Left ventricle myocardium inferior (tissue), 1 donor: ENCODE data around the gene BACH2. TPM values are rescaled to one million over a fixed set of nuclear protein-coding genes. Genes with fewer than 3 reads are reported as not detected.

Experiments
- DNase-seq: peaks from one replicate; pipeline ENCODE4 v3.0.0-alpha.2; 2020
- H3K27ac ChIP-seq: fragments of 200-600 bp; replicated peaks from 2 replicates; pipeline ENCODE4 v1.8.0; 2021
- H3K27me3 ChIP-seq: fragments of 200-600 bp; 2 replicates; pipeline ENCODE4 v1.8.0; 2021; ENCODE audit warnings: low read depth
- H3K36me3 ChIP-seq: fragments of 200-600 bp; 2 replicates; pipeline ENCODE4 v1.8.0; 2021
- H3K4me1 ChIP-seq: fragments of 200-600 bp; 2 replicates; pipeline ENCODE4 v1.8.0; 2021
- H3K4me3 ChIP-seq: fragments of 200-600 bp; 2 replicates; pipeline ENCODE4 v1.8.0; 2021; ENCODE audit warnings: mild to moderate bottlenecking, moderate library complexity
- H3K9me3 ChIP-seq: fragments of 200-600 bp; replicated peaks from 2 replicates; pipeline ENCODE4 v1.8.0; 2021
- intact Hi-C: fragments of 100-400 bp; cut with micrococcal nuclease; formaldehyde crosslinking; loops from one replicate; pipeline ENCODE4 v1.11.0; 2022
- total RNA-seq: library from RNA; stranded (reverse); fragmentation: NEBNext Ultra II Directional; extraction: Animal tissue kit (Norgen Biotek cat#: 25700); gene quantifications from one replicate; pipeline ENCODE4 v1.2.1, GENCODE V29; 2021
- TF ChIP-seq, protein P1 (sequence below): fragments of 200-600 bp; IDR thresholded peaks from 2 replicates; pipeline ENCODE4 v1.8.0; 2021; ENCODE audit warnings: antibody characterized with exemption, mild to moderate bottlenecking, borderline replicate concordance
- donor health status: DM: no; HTN: yes; CAD: no; lungs with severe emphysema.

The BACH2 gene
- total RNA-seq, 1 donor from 2014 or later, result 1.5 TPM

GRCh38 chr6:90186637-90187371 lies 109.8 kb downstream of the BACH2 start:
- H3K27me3 ChIP-seq, result no peaks in the 10 kb centered on the region
- H3K36me3 ChIP-seq, result no peaks in the 10 kb centered on the region
- peaks cover 54% of the 10 kb centered on the region for H3K4me1 ChIP-seq
- no peak for DNase-seq
- no peak overlapping the region for H3K27ac ChIP-seq
- intact Hi-C loops, result no loop called here
- H3K9me3 ChIP-seq, result no peaks in the 10 kb centered on the region
- H3K4me3 ChIP-seq, result no peak overlapping the region
- TF ChIP-seq, protein P1, sequence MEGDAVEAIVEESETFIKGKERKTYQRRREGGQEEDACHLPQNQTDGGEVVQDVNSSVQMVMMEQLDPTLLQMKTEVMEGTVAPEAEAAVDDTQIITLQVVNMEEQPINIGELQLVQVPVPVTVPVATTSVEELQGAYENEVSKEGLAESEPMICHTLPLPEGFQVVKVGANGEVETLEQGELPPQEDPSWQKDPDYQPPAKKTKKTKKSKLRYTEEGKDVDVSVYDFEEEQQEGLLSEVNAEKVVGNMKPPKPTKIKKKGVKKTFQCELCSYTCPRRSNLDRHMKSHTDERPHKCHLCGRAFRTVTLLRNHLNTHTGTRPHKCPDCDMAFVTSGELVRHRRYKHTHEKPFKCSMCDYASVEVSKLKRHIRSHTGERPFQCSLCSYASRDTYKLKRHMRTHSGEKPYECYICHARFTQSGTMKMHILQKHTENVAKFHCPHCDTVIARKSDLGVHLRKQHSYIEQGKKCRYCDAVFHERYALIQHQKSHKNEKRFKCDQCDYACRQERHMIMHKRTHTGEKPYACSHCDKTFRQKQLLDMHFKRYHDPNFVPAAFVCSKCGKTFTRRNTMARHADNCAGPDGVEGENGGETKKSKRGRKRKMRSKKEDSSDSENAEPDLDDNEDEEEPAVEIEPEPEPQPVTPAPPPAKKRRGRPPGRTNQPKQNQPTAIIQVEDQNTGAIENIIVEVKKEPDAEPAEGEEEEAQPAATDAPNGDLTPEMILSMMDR, result no peak

DNA sequence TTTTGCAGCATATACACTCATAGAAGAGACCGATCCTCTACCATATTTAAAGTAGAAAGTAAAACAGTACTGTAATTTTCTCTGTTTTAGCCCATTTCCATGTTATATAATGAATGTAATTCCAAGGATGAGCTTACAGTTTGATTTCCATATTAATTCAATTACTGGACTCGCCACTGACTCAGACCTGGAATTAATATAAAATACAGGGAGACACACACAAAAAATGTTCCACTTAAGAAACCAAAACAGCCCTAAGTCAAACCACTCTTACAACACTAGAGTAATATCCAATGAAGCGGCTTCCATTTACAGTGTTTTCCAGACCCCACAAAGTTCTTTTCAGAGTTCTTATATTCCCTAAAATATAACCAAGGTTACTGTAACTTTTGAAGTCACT lies 110.6 kb downstream of the BACH2 start:
- intact Hi-C loops, result no loop called here
- DNase-seq, result no peak
- no peaks in the 10 kb centered on the region for H3K27me3 ChIP-seq
- H3K4me3 ChIP-seq, result no peak overlapping the region
- H3K4me1 ChIP-seq, result peaks cover 54% of the 10 kb centered on the region
- no peaks in the 10 kb centered on the region for H3K36me3 ChIP-seq
- H3K9me3 ChIP-seq, result no peaks in the 10 kb centered on the region
- H3K27ac ChIP-seq, result no peak overlapping the region
- TF ChIP-seq, protein P1, result no peak

- intact Hi-C loops, result no loop called here
- TF ChIP-seq, protein P1, result no peak
- H3K27ac ChIP-seq, result peak overlapping the region; percentile 62
- H3K9me3 ChIP-seq, result no peaks in the 10 kb centered on the region
- H3K4me3 ChIP-seq, result peak overlapping the region; percentile 15
- H3K36me3 ChIP-seq, result no peaks in the 10 kb centered on the region
- peaks cover 54% of the 10 kb centered on the region for H3K4me1 ChIP-seq
- DNase-seq, result no peak
- no peaks in the 10 kb centered on the region for H3K27me3 ChIP-seq
Measured at GRCh38 chr6:90184334-90185298, 112.0 kb downstream of the BACH2 start.

DNA sequence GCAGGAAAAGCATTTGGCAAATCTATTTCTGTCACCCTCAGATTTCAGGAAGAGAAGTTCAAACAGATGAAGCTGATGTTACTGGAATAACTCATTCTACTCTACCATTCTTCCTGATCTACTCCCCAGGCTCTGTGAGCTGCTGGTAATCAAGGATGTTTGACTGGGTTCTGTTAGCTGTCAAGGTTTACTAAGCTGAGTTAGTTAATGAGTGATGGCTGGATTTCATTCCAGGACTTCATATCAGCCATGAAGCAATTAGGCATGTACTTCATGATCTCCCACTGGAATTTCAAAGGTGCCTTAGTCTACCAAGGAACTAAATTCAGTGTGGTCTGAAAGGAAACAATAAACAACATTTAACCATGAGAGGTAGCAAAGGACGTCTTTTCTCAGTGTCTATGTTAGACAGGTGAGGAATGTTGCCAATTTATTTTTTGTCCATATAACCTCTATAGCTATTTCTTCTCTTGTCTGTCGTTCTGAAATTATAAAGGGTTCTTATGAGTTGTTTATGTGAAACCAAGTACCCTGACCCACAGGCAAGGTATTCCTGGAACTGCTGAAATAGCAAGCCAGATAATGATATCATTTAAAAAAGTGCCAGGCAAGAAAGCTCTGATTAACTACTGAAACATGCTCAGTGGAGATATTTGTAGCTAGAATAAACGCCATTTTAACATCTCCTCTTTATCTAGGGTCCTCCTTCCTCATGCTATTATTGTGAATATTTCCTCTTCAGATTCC lies 112.9 kb downstream of the BACH2 start:
- H3K4me3 ChIP-seq, result no peak overlapping the region
- peak overlapping the region; percentile 62 for H3K27ac ChIP-seq
- H3K4me1 ChIP-seq, result peaks cover 55% of the 10 kb centered on the region
- TF ChIP-seq, protein P1, result no peak
- DNase-seq, result no peak
- no peaks in the 10 kb centered on the region for H3K27me3 ChIP-seq
- no peaks in the 10 kb centered on the region for H3K36me3 ChIP-seq
- intact Hi-C loops, result no loop called here
- H3K9me3 ChIP-seq, result no peaks in the 10 kb centered on the region

DNA sequence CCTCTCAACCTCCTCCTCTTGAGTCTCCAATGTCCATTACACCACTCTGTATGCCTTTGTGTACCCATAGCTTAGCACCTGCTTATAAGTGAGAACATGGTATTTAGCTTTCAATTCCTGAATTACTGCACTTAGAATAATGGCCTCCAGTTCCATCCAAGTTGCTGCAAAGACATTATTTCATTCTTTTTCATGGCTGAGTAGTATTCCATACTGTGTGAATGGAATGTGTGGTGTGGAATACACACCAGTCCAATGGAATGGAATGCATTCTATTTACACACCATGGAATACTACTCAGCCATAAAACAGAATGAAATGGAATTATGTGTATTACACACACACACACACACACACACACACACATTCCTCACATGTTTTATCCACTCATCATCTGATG lies 116.1 kb downstream of the BACH2 start:
- intact Hi-C loops, result no loop called here
- peaks cover 59% of the 10 kb centered on the region for H3K4me1 ChIP-seq

More for the DNA sequence above, 116.1 kb downstream of the BACH2 start:
- Histone ChIP-seq H3K27me3 (no peaks in the 10 kb centered on the region), H3K4me3 (no peak overlapping the region), H3K36me3 (no peaks in the 10 kb centered on the region), H3K27ac (no peak overlapping the region), H3K9me3 (no peaks in the 10 kb centered on the region)
- DNase-seq, result no peak
- TF ChIP-seq, protein P1, result no peak
